Activated T-helper 17 cell treated with anti-CD3 and anti-CD28 coated beads, Interleukin-2, amount 50 U/mL, for 72 hours (primary cell): ENCODE data around the gene LIM2. TPM values are rescaled to one million over a fixed set of nuclear protein-coding genes. Genes with fewer than 3 reads are reported as not detected.

Experiments used
- ATAC-seq: fragments of 150-1000 bp; cut with Tn5 transposase; replicated peaks from 2 replicates; pipeline ENCODE4 v1.10.0; 2021; ENCODE audit warnings: mild to moderate bottlenecking, moderate library complexity
- H3K27ac Mint-ChIP-seq: one replicate; pipeline ENCODE4 v1.8.0; 2022; ENCODE audit warnings: mixed read lengths
- H3K27me3 Mint-ChIP-seq: one replicate; pipeline ENCODE4 v1.8.0; 2022; ENCODE audit warnings: mixed read lengths
- H3K36me3 Mint-ChIP-seq: one replicate; pipeline ENCODE4 v1.8.0; 2022; ENCODE audit warnings: low read depth, mild to moderate bottlenecking, mixed read lengths
- H3K4me1 Mint-ChIP-seq: one replicate; pipeline ENCODE4 v1.8.0; 2022; ENCODE audit warnings: mixed read lengths
- H3K4me3 Mint-ChIP-seq: one replicate; pipeline ENCODE4 v1.8.0; 2022; ENCODE audit warnings: mild to moderate bottlenecking, mixed read lengths
- H3K9me3 Mint-ChIP-seq: one replicate; pipeline ENCODE4 v1.8.0; 2022; ENCODE audit warnings: mixed read lengths
- total RNA-seq, 2 donors: library from RNA; stranded (reverse); gene quantifications; one replicate each; pipeline ENCODE4 v1.2.3, GENCODE V29; 2022

LIM2 gene
- total RNA-seq, 2 donors from 2014 or later, result 0.40 TPM; not detected in 1

- Mint-ChIP-seq H3K4me1 (peaks cover 12% of the 10 kb centered on the region), H3K27ac (peak overlapping the region; percentile 52), H3K9me3 (no peaks in the 10 kb centered on the region), H3K36me3 (no peaks in the 10 kb centered on the region), H3K4me3 (peak overlapping the region; percentile 19), H3K27me3 (no peaks in the 10 kb centered on the region)
- no peak for ATAC-seq
Observed at GRCh38 chr19:51380379-51380778, 7.4 kb downstream of the LIM2 start.

GRCh38 chr19:51377422-51377821 is 10.4 kb downstream of the LIM2 start:
- no peak overlapping the region for H3K27ac Mint-ChIP-seq

GRCh38 chr19:51375504-51376221 is 12.1 kb downstream of the LIM2 start:
- Mint-ChIP-seq H3K36me3 (no peaks in the 10 kb centered on the region), H3K4me3 (peak overlapping the region; percentile 62), H3K27ac (peak overlapping the region; percentile 28), H3K9me3 (no peaks in the 10 kb centered on the region), H3K4me1 (peaks cover 46% of the 10 kb centered on the region), H3K27me3 (no peaks in the 10 kb centered on the region)
- peak; percentile 67 for ATAC-seq

More at GRCh38 chr19:51377422-51377821, 10.4 kb downstream of the LIM2 start:
- no peaks in the 10 kb centered on the region for H3K9me3 Mint-ChIP-seq
- H3K27me3 Mint-ChIP-seq, result no peaks in the 10 kb centered on the region
- ATAC-seq, result no peak
- no peak overlapping the region for H3K4me3 Mint-ChIP-seq
- no peaks in the 10 kb centered on the region for H3K36me3 Mint-ChIP-seq
- H3K4me1 Mint-ChIP-seq, result peaks cover 33% of the 10 kb centered on the region

- Mint-ChIP-seq H3K4me1 (peaks cover 50% of the 10 kb centered on the region), H3K4me3 (peak within 1 kb of the TSS; percentile 100), H3K36me3 (no peaks in the 10 kb centered on the region), H3K27ac (peak within 1 kb of the TSS; percentile 90), H3K27me3 (no peaks in the 10 kb centered on the region), H3K9me3 (no peaks in the 10 kb centered on the region)
- ATAC-seq, result peak; percentile 79
Observed at GRCh38 chr19:51372649-51373504, 14.9 kb downstream of the LIM2 start, which contains the start of gene NKG7. NKG7 (minus strand) TSS chr19:51372654; CDS start chr19:51372535, 119 bp downstream.

- H3K36me3 Mint-ChIP-seq, result peaks cover 7% of the 10 kb centered on the region
- peak overlapping the region; percentile 90 for H3K27ac Mint-ChIP-seq
- H3K4me3 Mint-ChIP-seq, result peak overlapping the region; percentile 100
- H3K4me1 Mint-ChIP-seq, result peaks cover 50% of the 10 kb centered on the region
- no peaks in the 10 kb centered on the region for H3K27me3 Mint-ChIP-seq
- ATAC-seq, result no peak
- H3K9me3 Mint-ChIP-seq, result no peaks in the 10 kb centered on the region
Observed at GRCh38 chr19:51372021-51372648, 15.6 kb downstream of the LIM2 start.

GRCh38 chr19:51371186-51371690 is 16.5 kb downstream of the LIM2 start:
- no peaks in the 10 kb centered on the region for H3K27me3 Mint-ChIP-seq
- peaks cover 45% of the 10 kb centered on the region for H3K4me1 Mint-ChIP-seq
- H3K27ac Mint-ChIP-seq, result peak overlapping the region; percentile 90
- peaks cover 15% of the 10 kb centered on the region for H3K36me3 Mint-ChIP-seq
- peak overlapping the region; percentile 100 for H3K4me3 Mint-ChIP-seq
- no peaks in the 10 kb centered on the region for H3K9me3 Mint-ChIP-seq
- no peak for ATAC-seq

- ATAC-seq, result no peak
- Mint-ChIP-seq H3K36me3 (peaks cover 15% of the 10 kb centered on the region), H3K27me3 (no peaks in the 10 kb centered on the region), H3K4me1 (peaks cover 45% of the 10 kb centered on the region), H3K4me3 (peak overlapping the region; percentile 100), H3K27ac (peak overlapping the region; percentile 90), H3K9me3 (no peaks in the 10 kb centered on the region)
Observed at GRCh38 chr19:51370230-51370629, 17.5 kb downstream of the LIM2 start.

- no peaks in the 10 kb centered on the region for H3K9me3 Mint-ChIP-seq
- H3K27ac Mint-ChIP-seq, result peak within 1 kb of the TSS; percentile 98
- H3K27me3 Mint-ChIP-seq, result no peaks in the 10 kb centered on the region
- peak within 1 kb of the TSS; percentile 100 for H3K4me3 Mint-ChIP-seq
- peaks cover 43% of the 10 kb centered on the region for H3K4me1 Mint-ChIP-seq
- no peak for ATAC-seq
- peaks cover 25% of the 10 kb centered on the region for H3K36me3 Mint-ChIP-seq
Observed at GRCh38 chr19:51368366-51369282, 19.1 kb downstream of the LIM2 start, which contains the start of gene CLDND2. CLDND2 (minus strand) TSS chr19:51369003; CDS start chr19:51368577, 426 bp downstream.

GRCh38 chr19:51367565-51368365 is 20.0 kb downstream of the LIM2 start:
- ATAC-seq, result peak; percentile 83
- peaks cover 47% of the 10 kb centered on the region for H3K4me1 Mint-ChIP-seq
- H3K27ac Mint-ChIP-seq, result peak overlapping the region; percentile 98
- peaks cover 30% of the 10 kb centered on the region for H3K36me3 Mint-ChIP-seq
- no peaks in the 10 kb centered on the region for H3K27me3 Mint-ChIP-seq
- no peaks in the 10 kb centered on the region for H3K9me3 Mint-ChIP-seq
- H3K4me3 Mint-ChIP-seq, result peak overlapping the region; percentile 100

- H3K4me1 Mint-ChIP-seq, result peaks cover 44% of the 10 kb centered on the region
- no peaks in the 10 kb centered on the region for H3K9me3 Mint-ChIP-seq
- no peaks in the 10 kb centered on the region for H3K27me3 Mint-ChIP-seq
- ATAC-seq, result no peak
- H3K27ac Mint-ChIP-seq, result peak overlapping the region; percentile 98
- H3K36me3 Mint-ChIP-seq, result peaks cover 33% of the 10 kb centered on the region
- H3K4me3 Mint-ChIP-seq, result peak overlapping the region; percentile 100
Observed at GRCh38 chr19:51367255-51367564, 20.6 kb downstream of the LIM2 start.

- peak; percentile 70 for ATAC-seq
- Mint-ChIP-seq H3K27ac (peak overlapping the region; percentile 98), H3K9me3 (no peaks in the 10 kb centered on the region), H3K36me3 (peaks cover 33% of the 10 kb centered on the region), H3K4me3 (peak overlapping the region; percentile 100), H3K27me3 (no peaks in the 10 kb centered on the region), H3K4me1 (peaks cover 38% of the 10 kb centered on the region)
Observed at GRCh38 chr19:51366389-51367254, 21.2 kb downstream of the LIM2 start.

GRCh38 chr19:51365965-51366388 is 21.8 kb downstream of the LIM2 start, which contains the start of gene ETFB:
ETFB (minus strand) TSS chr19:51366388; CDS start chr19:51366326, 62 bp downstream.
- Mint-ChIP-seq H3K9me3 (no peaks in the 10 kb centered on the region), H3K27ac (peak within 1 kb of the TSS; percentile 98), H3K27me3 (no peaks in the 10 kb centered on the region), H3K4me1 (peaks cover 32% of the 10 kb centered on the region), H3K4me3 (peak within 1 kb of the TSS; percentile 100), H3K36me3 (peaks cover 33% of the 10 kb centered on the region)
- no peak for ATAC-seq
